BLaER1 (cell line): ENCODE data around the gene CHMP3.
"Not testable (repeated sequence)": the region's sequence is repeated elsewhere in the genome, so short reads cannot be mapped to it uniquely, and the experiment has no call there.

Source experiments
- H3K27ac ChIP-seq: shearing (Covaris generic); formaldehyde crosslinking; 2 replicates; pipeline ENCODE4 v1.8.1; 2022
- H3K27me3 ChIP-seq: shearing (Covaris generic); formaldehyde crosslinking; 2 replicates; pipeline ENCODE4 v1.8.1; 2022
- H3K36me3 ChIP-seq: shearing (Covaris generic); formaldehyde crosslinking; 2 replicates; pipeline ENCODE4 v1.8.1; 2022
- H3K4me1 ChIP-seq: shearing (Covaris generic); formaldehyde crosslinking; 2 replicates; pipeline ENCODE4 v1.8.1; 2022
- H3K4me2 ChIP-seq: shearing (Covaris generic); formaldehyde crosslinking; 2 replicates; pipeline ENCODE4 v1.8.1; 2022
- H3K4me3 ChIP-seq: shearing (Covaris generic); formaldehyde crosslinking; 2 replicates; pipeline ENCODE4 v1.8.1; 2022
- H3K9ac ChIP-seq: shearing (Covaris generic); formaldehyde crosslinking; 2 replicates; pipeline ENCODE4 v1.8.1; 2022
- H3K9me3 ChIP-seq: shearing (Covaris generic); formaldehyde crosslinking; 2 replicates; pipeline ENCODE4 v1.8.1; 2022
- H4K20me1 ChIP-seq: shearing (Covaris generic); formaldehyde crosslinking; 2 replicates; pipeline ENCODE4 v1.8.1; 2022
- Cebpa-rat ChIP-seq: shearing (Covaris generic); IDR thresholded peaks from 2 replicates; pipeline ENCODE4 v1.8.1; 2022

The CHMP3 gene

DNA sequence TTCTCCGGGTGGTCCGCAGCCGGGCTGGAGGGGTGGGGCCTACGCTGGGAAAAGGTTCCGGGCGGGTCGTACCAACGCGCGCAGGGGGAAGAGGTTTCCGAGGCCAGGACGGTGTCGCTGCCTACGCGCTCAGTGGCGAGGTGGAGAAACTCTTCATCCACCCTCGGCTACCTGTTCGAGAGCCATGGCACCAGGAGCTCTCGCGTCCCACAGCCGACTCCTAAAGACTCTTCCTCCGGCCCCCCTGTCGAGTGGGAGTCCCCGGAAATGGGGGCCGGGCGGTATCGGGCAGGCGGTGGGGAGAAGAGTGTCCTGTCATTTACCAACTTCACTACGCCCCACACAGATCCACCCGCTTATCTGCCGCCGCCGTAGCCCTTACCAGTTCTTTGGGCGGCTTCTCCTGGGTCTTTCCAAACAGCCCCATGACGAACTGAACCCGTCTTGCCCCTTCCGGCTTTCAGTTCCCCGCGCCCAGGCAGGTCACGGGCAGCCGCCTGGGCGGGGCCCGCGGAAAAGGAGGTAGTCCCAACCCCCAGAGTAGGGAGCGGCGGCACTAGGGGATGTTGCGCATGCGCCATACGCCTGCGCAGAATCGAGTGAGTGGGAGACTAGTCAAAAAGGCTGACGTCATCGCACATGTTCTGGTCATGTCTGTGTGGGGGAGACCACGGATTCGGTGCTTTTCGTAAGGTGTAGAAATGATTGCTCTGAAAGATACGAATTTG lies at the start of gene CHMP3:
Gene CHMP3 (minus strand): TSS at position 522 of the 728 bp plus-strand sequence. CDS start 95 bp downstream, at position 427.
- Histone ChIP-seq H3K27me3 (no peaks in the 10 kb centered on the region), H4K20me1 (no peaks in the 10 kb centered on the region), H3K36me3 (peaks cover 15% of the 10 kb centered on the region), H3K4me1 (peaks cover 22% of the 10 kb centered on the region), H3K4me3 (peak within 1 kb of the TSS; percentile 86), H3K4me2 (peak within 1 kb of the TSS; percentile 88), H3K9me3 (no peaks in the 10 kb centered on the region), H3K9ac (peak within 1 kb of the TSS; percentile 100), H3K27ac (peak within 1 kb of the TSS; percentile 100)
- no peak for TF ChIP-seq Cebpa-rat

DNA sequence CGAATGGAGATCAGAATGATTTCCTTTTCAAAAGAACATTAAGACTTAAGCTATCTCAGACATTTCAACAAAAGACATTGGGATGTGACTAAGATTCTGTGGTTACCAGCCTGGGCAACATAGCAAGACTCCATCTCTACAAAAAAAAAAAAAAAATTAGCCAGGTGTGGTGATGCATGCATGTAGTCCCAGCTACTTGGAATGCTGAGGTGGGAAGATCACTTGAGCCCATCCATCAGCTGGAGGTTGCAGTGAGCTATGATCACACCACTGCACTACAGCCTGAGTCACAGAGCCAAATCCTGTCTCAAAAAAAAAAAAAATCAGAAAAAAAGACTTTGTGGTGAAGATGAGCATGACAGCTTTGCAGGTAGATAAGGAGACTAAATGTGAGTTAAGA lies 47.6 kb upstream of the CHMP3 start:
- TF ChIP-seq Cebpa-rat: no peak
- no peak overlapping the region for H3K9ac ChIP-seq

DNA sequence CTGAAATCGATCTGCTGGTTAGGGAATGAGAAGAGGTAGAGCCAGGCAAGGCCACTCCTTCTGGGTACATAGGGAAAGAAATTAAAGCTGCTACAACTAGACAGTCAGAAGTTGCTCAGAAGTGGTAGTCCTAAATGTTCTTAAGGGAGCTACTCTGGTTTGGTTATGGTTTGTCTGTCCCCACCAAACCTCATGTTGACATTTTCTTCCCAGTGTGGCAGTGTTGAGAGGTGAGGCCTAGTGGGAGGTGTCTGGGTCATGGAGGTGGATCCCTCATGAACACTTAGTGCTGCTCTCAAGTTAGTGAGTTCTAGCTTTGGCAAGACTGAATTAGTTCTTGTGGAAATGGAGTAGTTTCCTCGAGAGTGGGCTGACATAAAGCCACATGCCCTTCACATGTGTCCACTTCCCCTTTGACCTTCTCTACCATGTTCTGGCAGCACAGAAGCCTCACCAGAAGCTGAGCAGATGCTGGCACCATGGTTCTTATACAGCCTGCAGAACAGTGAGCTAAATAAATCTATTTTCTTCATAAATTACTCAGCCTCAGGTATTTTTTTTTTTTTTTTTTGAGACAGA lies 45.7 kb upstream of the CHMP3 start:
- Histone ChIP-seq H3K36me3 (peaks cover 77% of the 10 kb centered on the region), H3K4me1 (no peaks in the 10 kb centered on the region), H3K4me2 (no peak overlapping the region), H3K4me3 (no peak overlapping the region), H3K27ac (no peak overlapping the region), H3K27me3 (no peaks in the 10 kb centered on the region), H4K20me1 (no peaks in the 10 kb centered on the region), H3K9ac (no peak overlapping the region), H3K9me3 (no peaks in the 10 kb centered on the region)
- TF ChIP-seq Cebpa-rat: no peak

More for the DNA sequence above, 47.6 kb upstream of the CHMP3 start:
- H3K27me3 ChIP-seq: no peaks in the 10 kb centered on the region
- no peaks in the 10 kb centered on the region for H3K9me3 ChIP-seq
- H4K20me1 ChIP-seq: no peaks in the 10 kb centered on the region
- no peak overlapping the region for H3K27ac ChIP-seq
- no peak overlapping the region for H3K4me2 ChIP-seq
- no peak overlapping the region for H3K4me3 ChIP-seq
- no peaks in the 10 kb centered on the region for H3K4me1 ChIP-seq
- H3K36me3 ChIP-seq: peaks cover 77% of the 10 kb centered on the region

DNA sequence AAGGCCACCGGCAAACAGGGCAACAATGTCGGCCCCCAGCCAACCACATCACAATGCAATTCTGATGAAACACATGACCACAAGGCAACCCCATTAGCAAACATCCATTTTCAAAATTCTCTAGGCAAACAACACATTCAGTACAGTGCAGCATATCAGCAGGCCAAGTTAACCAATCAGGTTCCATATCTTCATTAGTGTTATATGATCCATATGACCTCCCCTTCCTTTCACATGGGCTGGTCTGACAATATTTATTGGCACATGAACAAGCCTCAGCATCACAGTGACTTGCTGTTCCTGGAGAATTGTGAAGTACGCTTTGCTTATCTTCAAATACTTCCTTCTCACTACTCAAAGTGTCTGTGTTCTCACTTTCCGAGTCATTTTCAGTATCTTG lies 40.7 kb upstream of the CHMP3 start:
- no peak overlapping the region for H3K4me2 ChIP-seq
- no peaks in the 10 kb centered on the region for H3K4me1 ChIP-seq
- H3K9ac ChIP-seq: no peak overlapping the region
- H3K27me3 ChIP-seq: no peaks in the 10 kb centered on the region
- TF ChIP-seq Cebpa-rat: no peak
- H3K27ac ChIP-seq: no peak overlapping the region
- peaks cover 52% of the 10 kb centered on the region for H3K36me3 ChIP-seq
- no peak overlapping the region for H3K4me3 ChIP-seq
- H3K9me3 ChIP-seq: peaks cover 5% of the 10 kb centered on the region; the same call in 1 of the 2 replicates
- H4K20me1 ChIP-seq: no peaks in the 10 kb centered on the region

DNA sequence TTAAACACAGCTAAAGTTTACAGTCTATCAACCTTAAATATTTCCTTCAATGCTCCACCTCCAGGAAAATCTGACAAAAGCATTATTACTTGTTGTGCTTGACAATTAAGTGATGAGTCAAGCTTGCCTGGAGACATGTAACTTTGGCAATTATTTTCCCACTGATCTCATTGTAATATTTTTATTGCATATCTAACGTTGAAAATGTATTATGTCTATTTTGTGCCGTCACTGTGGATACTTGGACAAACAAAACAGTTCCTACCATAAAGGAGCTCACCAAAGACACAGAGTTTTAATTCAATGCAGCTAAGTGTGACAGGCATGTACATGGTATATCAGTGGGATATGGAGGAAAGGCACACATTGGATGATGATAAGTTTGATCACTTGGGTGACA lies 35.7 kb upstream of the CHMP3 start:
- peaks cover 19% of the 10 kb centered on the region for H3K36me3 ChIP-seq
- H3K27ac ChIP-seq: no peak overlapping the region
- H3K4me2 ChIP-seq: no peak overlapping the region
- H3K4me3 ChIP-seq: no peak overlapping the region
- H4K20me1 ChIP-seq: no peaks in the 10 kb centered on the region
- TF ChIP-seq Cebpa-rat: no peak
- H3K4me1 ChIP-seq: no peaks in the 10 kb centered on the region
- H3K9me3 ChIP-seq: peaks cover 5% of the 10 kb centered on the region; the same call in 1 of the 2 replicates
- no peaks in the 10 kb centered on the region for H3K27me3 ChIP-seq
- H3K9ac ChIP-seq: no peak overlapping the region

DNA sequence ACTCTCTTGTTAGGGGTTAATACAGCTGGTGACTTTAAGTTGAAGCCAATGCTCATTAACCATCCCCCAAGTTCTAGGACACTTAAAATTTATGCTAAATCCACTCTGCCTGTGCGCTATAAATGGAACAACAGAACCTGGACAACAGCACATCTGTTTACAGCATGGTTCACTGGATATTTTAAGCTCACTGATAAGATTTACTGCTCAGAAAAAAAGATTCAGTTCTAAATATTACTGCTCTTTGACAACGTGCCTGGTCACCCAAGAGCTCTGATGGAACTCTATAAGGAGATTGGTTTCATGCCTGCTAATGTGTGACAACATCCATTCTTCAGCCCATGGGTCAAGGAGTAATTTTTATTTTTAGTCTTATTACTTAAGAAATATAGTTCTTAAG lies 32.9 kb upstream of the CHMP3 start:
- Histone ChIP-seq H3K27me3 (no peaks in the 10 kb centered on the region), H4K20me1 (no peaks in the 10 kb centered on the region), H3K4me3 (no peak overlapping the region), H3K9ac (no peak overlapping the region), H3K4me1 (no peaks in the 10 kb centered on the region), H3K27ac (no peak overlapping the region), H3K4me2 (no peak overlapping the region), H3K36me3 (no peaks in the 10 kb centered on the region), H3K9me3 (no peaks in the 10 kb centered on the region)
- no peak for TF ChIP-seq Cebpa-rat

DNA sequence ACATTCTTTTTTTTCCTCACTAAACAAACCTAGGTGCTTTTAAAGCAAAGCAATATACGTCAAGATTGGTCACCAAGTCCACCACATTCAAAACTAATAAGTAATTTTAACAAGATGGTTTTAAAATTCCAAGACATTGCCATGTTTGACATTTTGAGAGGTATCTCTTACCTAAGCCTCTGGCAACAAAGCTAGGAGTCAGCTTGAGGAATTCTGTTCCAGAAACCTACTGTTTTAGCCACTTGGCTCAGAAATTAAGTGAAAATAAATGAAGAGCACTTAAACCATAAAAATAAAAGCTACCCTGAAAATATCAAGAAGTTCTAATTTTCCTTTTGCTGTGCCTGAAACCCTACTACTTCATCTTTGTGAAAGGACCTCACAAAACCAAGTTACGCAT lies 30.0 kb upstream of the CHMP3 start:
- no peaks in the 10 kb centered on the region for H4K20me1 ChIP-seq
- H3K36me3 ChIP-seq: no peaks in the 10 kb centered on the region
- no peaks in the 10 kb centered on the region for H3K4me1 ChIP-seq
- peaks cover 4% of the 10 kb centered on the region; the same call in 1 of the 2 replicates for H3K9me3 ChIP-seq
- no peak overlapping the region for H3K4me2 ChIP-seq
- H3K4me3 ChIP-seq: no peak overlapping the region
- H3K9ac ChIP-seq: no peak overlapping the region
- no peak for TF ChIP-seq Cebpa-rat
- H3K27me3 ChIP-seq: no peaks in the 10 kb centered on the region
- no peak overlapping the region for H3K27ac ChIP-seq

DNA sequence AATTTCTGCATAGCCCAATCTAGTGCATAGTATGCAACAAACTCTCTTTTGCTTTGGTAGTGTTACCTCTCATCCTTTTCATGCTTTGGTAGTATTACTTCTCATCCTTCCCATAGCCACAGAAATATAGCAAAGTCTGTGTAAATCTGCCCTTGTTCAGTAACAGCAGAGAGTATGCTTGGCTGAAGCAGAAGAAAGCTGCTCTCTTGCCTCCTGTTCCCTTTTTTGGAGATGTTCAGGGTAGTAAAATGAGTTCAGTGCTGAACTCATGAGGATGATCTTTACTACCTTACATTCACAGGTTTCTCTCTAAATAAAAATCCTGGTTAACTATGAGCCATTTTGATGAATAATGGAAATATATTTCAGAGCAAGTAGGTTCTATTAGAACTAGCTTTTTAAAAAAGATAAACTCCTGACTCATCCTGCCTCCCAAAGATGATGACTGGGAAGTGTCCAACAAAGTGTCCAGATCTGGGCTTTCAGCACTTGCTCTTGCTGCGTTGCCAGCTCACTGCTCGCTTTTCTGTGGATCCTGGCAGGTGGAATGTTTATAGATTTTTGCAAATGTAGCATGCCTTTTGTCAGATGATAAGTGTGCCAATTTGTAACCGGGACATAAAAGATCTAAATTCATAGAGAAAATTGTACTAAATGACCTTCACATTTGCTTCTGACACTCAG lies 29.4 kb upstream of the CHMP3 start:
- Histone ChIP-seq H3K27me3 (no peaks in the 10 kb centered on the region), H3K36me3 (no peaks in the 10 kb centered on the region), H3K27ac (no peak overlapping the region), H3K9me3 (peaks cover 4% of the 10 kb centered on the region; the same call in 1 of the 2 replicates), H3K9ac (no peak overlapping the region), H4K20me1 (no peaks in the 10 kb centered on the region), H3K4me3 (no peak overlapping the region), H3K4me1 (no peaks in the 10 kb centered on the region), H3K4me2 (no peak overlapping the region)
- TF ChIP-seq Cebpa-rat: no peak

DNA sequence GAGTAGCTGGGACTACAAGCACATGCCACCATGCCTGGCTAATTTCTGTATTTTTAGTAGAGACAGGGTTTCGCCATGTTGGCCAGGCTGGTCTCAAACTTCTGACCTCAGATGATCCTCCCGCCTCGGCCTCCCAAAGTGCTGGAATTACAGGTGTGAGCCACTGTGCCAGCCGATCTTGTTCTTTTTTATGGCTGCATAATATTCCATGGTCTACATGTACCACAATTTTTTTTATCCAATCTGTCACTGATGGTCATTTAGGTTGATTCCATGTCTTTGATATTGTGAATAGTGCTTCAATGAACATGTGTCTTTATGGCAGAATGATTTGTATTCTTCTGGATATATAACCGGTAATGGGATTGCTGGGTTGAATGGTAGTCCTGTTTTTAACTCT lies 26.5 kb upstream of the CHMP3 start:
- H3K9ac ChIP-seq, H3K4me3 ChIP-seq, H4K20me1 ChIP-seq, H3K27ac ChIP-seq, H3K4me2 ChIP-seq, H3K27me3 ChIP-seq, H3K36me3 ChIP-seq, H3K9me3 ChIP-seq, H3K4me1 ChIP-seq: not testable (repeated sequence)
